NOMO-1 treated with dmso at 0.1 percent for 144 hours (cell line): ENCODE data around the gene TKT.

Experiments
- DNase-seq: peaks from one replicate; lab custom pipeline; 2025; ENCODE audit not compliant: unreplicated experiment; lab: John Stamatoyannopoulos, UW

TKT gene

GRCh38 chr3:53181528-53181927, 74.3 kb downstream of the TKT start:
- no peak for DNase-seq

GRCh38 chr3:53181024-53181371, 74.8 kb downstream of the TKT start:
- DNase-seq, result no peak

- DNase-seq, result peak; percentile 80
Observed at GRCh38 chr3:53180305-53181023, 75.4 kb downstream of the TKT start.

DNA sequence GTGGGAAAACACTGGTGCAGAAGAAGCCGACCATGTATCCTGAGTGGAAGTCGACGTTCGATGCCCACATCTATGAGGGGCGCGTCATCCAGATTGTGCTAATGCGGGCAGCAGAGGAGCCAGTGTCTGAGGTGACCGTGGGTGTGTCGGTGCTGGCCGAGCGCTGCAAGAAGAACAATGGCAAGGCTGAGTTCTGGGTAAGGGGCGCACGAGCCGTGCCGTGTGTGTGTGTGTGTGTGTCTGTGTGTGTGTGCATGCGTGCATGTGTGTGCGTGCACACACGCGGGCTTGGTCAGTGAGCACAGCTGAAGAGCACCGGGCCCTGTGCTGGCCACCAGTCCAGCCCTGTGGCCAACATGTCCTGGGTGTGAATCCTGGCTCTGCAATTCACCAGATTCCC, 76.2 kb downstream of the TKT start:
- no peak for DNase-seq

GRCh38 chr3:53178246-53178645, 77.6 kb downstream of the TKT start:
- no peak for DNase-seq

DNA sequence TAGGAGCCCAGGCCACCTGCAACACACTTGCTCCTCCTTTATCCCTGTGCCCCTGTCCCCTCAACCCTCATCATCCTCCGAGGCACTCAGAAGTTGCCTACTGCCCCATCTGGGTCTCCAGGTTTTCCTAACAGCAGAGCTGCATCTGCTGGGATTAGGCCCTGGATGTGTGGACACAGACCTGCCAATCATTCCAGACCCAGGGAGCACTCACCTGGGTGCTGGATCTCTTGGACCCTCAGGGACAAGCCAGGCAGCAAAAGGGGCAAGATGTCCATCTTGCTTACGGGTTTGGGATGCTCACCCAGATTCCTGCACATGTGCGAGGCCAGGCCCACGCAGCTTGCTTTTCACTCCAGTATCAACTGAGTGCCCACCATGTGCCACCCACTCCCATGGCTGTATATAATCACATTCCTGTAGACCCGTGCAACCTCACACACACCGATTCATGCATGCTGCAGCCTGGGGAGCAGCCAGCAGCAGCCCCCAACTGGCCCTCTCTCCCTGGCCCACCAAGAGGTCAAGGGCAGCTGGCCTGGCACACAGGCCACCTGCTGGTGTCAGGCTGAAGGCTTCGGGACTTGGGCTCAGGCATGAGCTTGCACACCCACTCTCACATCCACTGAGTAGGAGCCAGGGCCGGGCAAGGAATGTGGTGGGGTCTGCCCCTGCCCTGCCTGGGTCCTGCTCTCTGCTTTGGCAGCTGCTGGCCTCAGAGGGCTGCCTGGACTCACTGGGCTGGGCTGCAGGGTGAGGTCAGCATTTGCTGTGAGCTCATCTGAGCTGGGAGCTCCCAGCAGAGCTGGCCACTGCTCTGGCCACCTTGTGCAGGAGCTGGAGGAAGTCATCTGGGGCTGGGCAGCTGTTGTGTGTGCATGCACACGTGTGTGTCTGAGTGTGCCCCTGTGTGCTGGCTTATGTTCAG, 79.9 kb downstream of the TKT start:
- DNase-seq, result no peak
